ENCODE results near the gene HSF5. TPM values are rescaled to one million over a fixed set of nuclear protein-coding genes. Genes with fewer than 3 reads are reported as not detected.

HSF5 gene
- polyA plus RNA-seq, 3 donors, result 0.07 TPM; not detected in 2

DNA sequence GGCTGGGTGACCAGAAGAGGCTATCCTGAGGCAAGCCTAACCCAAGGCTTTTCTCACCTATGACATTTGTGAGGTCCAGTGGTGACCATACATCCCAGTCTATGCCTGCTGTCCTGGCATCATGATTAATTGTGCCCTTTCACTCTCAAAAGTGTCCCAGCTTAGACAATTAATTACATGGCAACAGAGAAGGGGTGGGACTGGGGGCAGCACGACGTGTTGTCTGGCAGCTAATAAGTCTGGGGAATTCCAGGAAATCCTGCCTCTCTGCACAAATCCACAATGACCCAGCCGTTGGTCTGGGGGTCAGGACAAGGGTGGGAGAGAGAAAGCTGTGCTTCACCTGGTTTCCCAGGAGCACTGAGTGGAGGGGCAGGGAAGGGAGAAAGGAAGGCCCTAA is 40.2 kb upstream of the HSF5 start:
- Mint-ChIP-seq H3K27me3 (ENCODE audit: low read depth in 3 of 3) (peaks cover 39 to 52% (median 40%) of the 10 kb centered on the region in 3 donors), H3K4me1 (peaks cover 36% of the 10 kb centered on the region), H3K4me3 (no peak overlapping the region), H3K27ac (no peak overlapping the region), H3K36me3 (peaks cover 0 to 13% of the 10 kb centered on the region in 2 donors), H3K9me3 (peaks cover 0 to 2% (median 0%) of the 10 kb centered on the region in 7 donors)
- DNase-seq, result no peak
- TF ChIP-seq, protein P1, sequence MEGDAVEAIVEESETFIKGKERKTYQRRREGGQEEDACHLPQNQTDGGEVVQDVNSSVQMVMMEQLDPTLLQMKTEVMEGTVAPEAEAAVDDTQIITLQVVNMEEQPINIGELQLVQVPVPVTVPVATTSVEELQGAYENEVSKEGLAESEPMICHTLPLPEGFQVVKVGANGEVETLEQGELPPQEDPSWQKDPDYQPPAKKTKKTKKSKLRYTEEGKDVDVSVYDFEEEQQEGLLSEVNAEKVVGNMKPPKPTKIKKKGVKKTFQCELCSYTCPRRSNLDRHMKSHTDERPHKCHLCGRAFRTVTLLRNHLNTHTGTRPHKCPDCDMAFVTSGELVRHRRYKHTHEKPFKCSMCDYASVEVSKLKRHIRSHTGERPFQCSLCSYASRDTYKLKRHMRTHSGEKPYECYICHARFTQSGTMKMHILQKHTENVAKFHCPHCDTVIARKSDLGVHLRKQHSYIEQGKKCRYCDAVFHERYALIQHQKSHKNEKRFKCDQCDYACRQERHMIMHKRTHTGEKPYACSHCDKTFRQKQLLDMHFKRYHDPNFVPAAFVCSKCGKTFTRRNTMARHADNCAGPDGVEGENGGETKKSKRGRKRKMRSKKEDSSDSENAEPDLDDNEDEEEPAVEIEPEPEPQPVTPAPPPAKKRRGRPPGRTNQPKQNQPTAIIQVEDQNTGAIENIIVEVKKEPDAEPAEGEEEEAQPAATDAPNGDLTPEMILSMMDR (IDR thresholded peaks at IDR 0.05), result no peak
- H3K36me3 ChIP-seq (replicated peaks in 1 of 2; ENCODE audit: control insufficient read depth in 1 of 2, insufficient read depth in 2 of 2, low read length in 2 of 2), result no peaks in the 10 kb centered on the region
- H2AFZ ChIP-seq (ENCODE audit: insufficient read depth, low read depth, low read length, poor library complexity, severe bottlenecking), result no peak overlapping the region
- H3K79me2 ChIP-seq (ENCODE audit: insufficient read depth, low read length), result no peaks in the 10 kb centered on the region
- no peaks in the 10 kb centered on the region for H4K20me1 ChIP-seq (ENCODE audit: insufficient read depth, low read length)
- H3K9ac ChIP-seq (ENCODE audit: insufficient read depth, low read length, poor library complexity, severe bottlenecking), result no peak overlapping the region
- H3K9me3 ChIP-seq (replicated peaks in 1 of 2; ENCODE audit: control insufficient read depth in 1 of 2, insufficient read depth in 1 of 2, low read length in 2 of 2), result no peaks in the 10 kb centered on the region
- WGBS (ENCODE audit: insufficient coverage), result no CpG with 5 or more reads among the region's 3 CpGs
- H3K27ac ChIP-seq (ENCODE audit: low read depth in 1 of 2, low read length in 2 of 2), result no peak overlapping the region
- peaks cover 28 to 36% of the 10 kb centered on the region in 2 donors for H3K4me1 ChIP-seq (ENCODE audit: control insufficient read depth in 1 of 2, insufficient read depth in 2 of 2, low read length in 2 of 2)
- intact Hi-C loops (cut with micrococcal nuclease), result loop anchor here in 1 of 2 donors (10.0 kb wide), 1 partner anchor 56 kb away; no protein-coding TSS in a partner anchor
- peaks cover 4 to 31% of the 10 kb centered on the region in 2 donors for H3K27me3 ChIP-seq (ENCODE audit: control insufficient read depth in 2 of 2, insufficient read depth in 2 of 2, low read length in 2 of 2)
- H3K4me3 ChIP-seq (replicated peaks in 1 of 3; ENCODE audit: low read depth in 2 of 3, low read length in 3 of 3), result no peak overlapping the region
- H3K4me2 ChIP-seq (replicated peaks; ENCODE audit: extremely low read depth, low read length, poor library complexity, severe bottlenecking), result no peak overlapping the region

DNA sequence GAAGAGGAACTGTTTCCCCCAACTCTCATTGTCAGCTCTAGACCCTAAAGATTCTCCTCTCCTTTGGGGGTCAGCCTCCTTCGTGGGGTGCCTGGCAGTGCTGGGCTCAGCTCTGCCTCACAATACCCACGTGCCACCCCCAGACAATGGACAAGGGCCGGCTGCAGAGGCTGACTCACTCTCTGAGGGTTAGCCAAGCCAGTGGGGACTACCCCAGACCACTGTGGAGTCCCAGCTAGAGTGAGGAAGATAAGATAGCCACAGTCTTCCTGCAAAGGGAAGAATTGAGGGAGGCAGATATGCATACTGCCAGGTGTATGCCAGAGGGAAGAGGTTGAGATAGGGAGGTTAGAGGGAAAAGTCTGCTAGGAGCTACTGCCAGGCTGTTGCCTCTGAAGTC is 39.7 kb upstream of the HSF5 start:
- intact Hi-C loops (cut with micrococcal nuclease), result loop anchor here in 1 of 2 donors (10.0 kb wide), 1 partner anchor 57 kb away; no protein-coding TSS in a partner anchor
- no peaks in the 10 kb centered on the region for H3K79me2 ChIP-seq (ENCODE audit: insufficient read depth, low read length)
- no peak overlapping the region for H3K27ac Mint-ChIP-seq

More for the DNA sequence above, 39.7 kb upstream of the HSF5 start:
- Histone ChIP-seq H3K4me3 (replicated peaks in 1 of 3; ENCODE audit: low read depth in 2 of 3, low read length in 3 of 3) (no peak overlapping the region), H3K9ac (ENCODE audit: insufficient read depth, low read length, poor library complexity, severe bottlenecking) (no peak overlapping the region), H4K20me1 (ENCODE audit: insufficient read depth, low read length) (no peaks in the 10 kb centered on the region), H3K4me1 (ENCODE audit: control insufficient read depth in 1 of 2, insufficient read depth in 2 of 2, low read length in 2 of 2) (peaks cover 23 to 31% of the 10 kb centered on the region in 2 donors), H3K4me2 (replicated peaks; ENCODE audit: extremely low read depth, low read length, poor library complexity, severe bottlenecking) (no peak overlapping the region), H3K27ac (ENCODE audit: low read depth in 1 of 2, low read length in 2 of 2) (no peak overlapping the region), H3K36me3 (replicated peaks in 1 of 2; ENCODE audit: control insufficient read depth in 1 of 2, insufficient read depth in 2 of 2, low read length in 2 of 2) (no peaks in the 10 kb centered on the region), H2AFZ (ENCODE audit: insufficient read depth, low read depth, low read length, poor library complexity, severe bottlenecking) (no peak overlapping the region), H3K9me3 (replicated peaks in 1 of 2; ENCODE audit: control insufficient read depth in 1 of 2, insufficient read depth in 1 of 2, low read length in 2 of 2) (no peaks in the 10 kb centered on the region), H3K27me3 (ENCODE audit: control insufficient read depth in 2 of 2, insufficient read depth in 2 of 2, low read length in 2 of 2) (peaks cover 4 to 31% of the 10 kb centered on the region in 2 donors)
- Mint-ChIP-seq H3K36me3 (peaks cover 0 to 8% of the 10 kb centered on the region in 2 donors), H3K27me3 (ENCODE audit: low read depth in 3 of 3) (peaks cover 39 to 52% (median 39%) of the 10 kb centered on the region in 3 donors), H3K9me3 (peaks cover 0 to 2% (median 0%) of the 10 kb centered on the region in 7 donors), H3K4me3 (no peak overlapping the region), H3K4me1 (peaks cover 31% of the 10 kb centered on the region)
- 61% methylated on average over 3 of the region's 3 CpGs for WGBS (ENCODE audit: insufficient coverage)
- TF ChIP-seq, protein P1 (IDR thresholded peaks at IDR 0.05), result no peak
- DNase-seq, result peak in 1 of 3 donors; percentile 32

Data from CD14-positive monocyte (primary cell).